ENCODE measurements around the gene POLR1B.

DNA sequence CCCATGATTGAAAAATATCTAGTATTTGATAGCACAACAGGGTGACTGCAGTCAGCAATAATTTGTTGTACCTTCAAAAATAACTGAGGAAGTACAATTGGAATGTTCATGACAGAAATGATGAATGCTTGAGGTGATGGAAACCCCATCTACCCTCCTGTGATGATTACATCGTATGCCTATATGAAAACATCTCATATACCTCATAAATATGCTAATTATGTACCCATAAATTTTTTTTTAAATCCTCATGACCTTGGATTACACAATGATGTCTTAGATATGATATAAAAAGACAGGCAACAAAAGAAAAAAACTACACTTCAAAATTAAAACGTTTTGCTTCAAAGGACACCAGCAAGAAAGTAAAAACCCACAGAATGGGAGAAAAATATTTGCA, 1.4 kb upstream of the POLR1B start:
- no peak for TF ChIP-seq CTCF (IDR thresholded peaks at IDR 0.05)
- no peak for TF ChIP-seq EZH2 (IDR thresholded peaks at IDR 0.05)
